Kidney capillary endothelial cell (primary cell): ENCODE results near the gene HOXB4.
A peak's percentile ranks its signal among the peaks of the same experiment; 100 is the strongest.

Experiments
- DNase-seq: peaks from one replicate; pipeline ENCODE4 v3.0.0-alpha.2; 2018; ENCODE audit warnings: low spot score

HOXB4 gene

GRCh38 chr17:48577946-48578615 lies at the start of gene HOXB4:
TSS of gene HOXB4 (minus strand) at chr17:48578350. CDS start at chr17:48578319, 31 bp downstream.
- DNase-seq, result peak; percentile 81

GRCh38 chr17:48627118-48627597 lies 49.0 kb upstream of the HOXB4 start:
- DNase-seq, result no peak

- peak; percentile 27 for DNase-seq
Measured at GRCh38 chr17:48626245-48627117, 48.3 kb upstream of the HOXB4 start, which contains the start of gene HOXB9. TSS of gene HOXB9 (minus strand) at chr17:48626358. CDS start at chr17:48626269, 89 bp downstream.

GRCh38 chr17:48625495-48626244 lies 47.5 kb upstream of the HOXB4 start:
- DNase-seq, result peak; percentile 31

- peak; percentile 31 for DNase-seq
Measured at GRCh38 chr17:48624544-48625494, 46.7 kb upstream of the HOXB4 start.

- no peak for DNase-seq
Measured at GRCh38 chr17:48624118-48624517, 46.0 kb upstream of the HOXB4 start.

GRCh38 chr17:48623583-48623982 lies 45.4 kb upstream of the HOXB4 start:
- DNase-seq, result no peak

GRCh38 chr17:48622857-48623256 lies 44.7 kb upstream of the HOXB4 start:
- no peak for DNase-seq

GRCh38 chr17:48621410-48622392 lies 43.6 kb upstream of the HOXB4 start:
- DNase-seq, result no peak

GRCh38 chr17:48620461-48621139 lies 42.5 kb upstream of the HOXB4 start:
- no peak for DNase-seq

GRCh38 chr17:48619826-48620449 lies 41.8 kb upstream of the HOXB4 start:
- no peak for DNase-seq

GRCh38 chr17:48618256-48618896 lies 40.2 kb upstream of the HOXB4 start:
- DNase-seq, result peak; percentile 90

GRCh38 chr17:48617471-48618255 lies 39.5 kb upstream of the HOXB4 start:
- no peak for DNase-seq

- DNase-seq, result no peak
Measured at GRCh38 chr17:48616717-48617470, 38.7 kb upstream of the HOXB4 start.

GRCh38 chr17:48615963-48616716 lies 38.0 kb upstream of the HOXB4 start:
- DNase-seq, result no peak
